C4-2B (cell line): Measurements from ENCODE around the gene AGR3.

Experiments used
- H3K27ac ChIP-seq: fragments of 450-650 bp; 2 replicates; pipeline ENCODE4 v1.5.1; 2017
- CTCF ChIP-seq: fragments of 450-650 bp; conservative IDR thresholded peaks from 2 replicates; pipeline ENCODE4 v1.5.1; 2017; ENCODE audit warnings: mild to moderate bottlenecking
- ZFX ChIP-seq: fragments of 450-650 bp; IDR thresholded peaks from 2 replicates; pipeline ENCODE4 v1.6.1; 2017

The AGR3 gene

DNA sequence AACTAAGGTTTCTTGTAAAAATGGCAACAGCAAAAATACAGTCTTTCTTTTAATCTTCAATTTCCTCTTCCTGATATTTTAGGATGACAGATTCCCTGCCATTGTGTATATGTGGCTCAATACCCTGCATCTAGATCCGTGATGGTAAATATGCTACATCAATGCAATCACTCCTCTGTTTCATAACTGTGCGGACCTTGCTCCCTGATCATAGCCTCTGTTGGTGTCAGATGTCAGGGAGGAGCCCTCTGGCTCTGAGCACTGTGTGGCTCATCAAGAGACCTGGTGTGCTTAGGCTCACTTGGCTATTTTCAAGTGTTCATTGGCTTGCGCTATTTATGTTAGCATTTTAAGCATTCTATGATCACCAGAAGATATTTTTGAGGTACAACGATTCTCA lies 33.0 kb upstream of the AGR3 start:
- TF ChIP-seq ZFX = no peak
- TF ChIP-seq CTCF = no peak
- H3K27ac ChIP-seq = no peak overlapping the region

- no peak overlapping the region for H3K27ac ChIP-seq
- TF ChIP-seq CTCF (no peak), ZFX (no peak)
Measured at GRCh38 chr7:16913643-16914042, 31.9 kb upstream of the AGR3 start.

DNA sequence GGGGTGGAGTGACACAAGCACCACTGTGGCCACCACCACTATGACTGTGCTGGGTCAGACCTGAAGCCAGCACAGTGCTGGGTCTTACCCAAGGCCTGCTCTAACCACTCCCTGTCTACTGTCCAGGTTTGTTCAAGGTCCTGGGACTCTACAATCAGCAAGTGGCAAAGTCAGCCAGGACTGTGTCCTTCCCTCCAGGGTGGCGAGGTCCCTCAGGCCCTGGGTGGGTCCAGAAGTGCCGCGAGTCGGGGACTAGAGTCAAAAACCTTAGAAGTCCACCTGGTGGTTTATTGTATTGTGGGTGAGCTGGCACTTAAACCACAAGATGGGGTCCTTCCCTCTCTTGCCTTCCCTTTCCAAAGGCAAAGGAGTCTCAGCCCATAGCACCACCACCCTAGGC lies 30.8 kb upstream of the AGR3 start:
- no peak overlapping the region for H3K27ac ChIP-seq
- TF ChIP-seq CTCF (no peak), ZFX (no peak)

DNA sequence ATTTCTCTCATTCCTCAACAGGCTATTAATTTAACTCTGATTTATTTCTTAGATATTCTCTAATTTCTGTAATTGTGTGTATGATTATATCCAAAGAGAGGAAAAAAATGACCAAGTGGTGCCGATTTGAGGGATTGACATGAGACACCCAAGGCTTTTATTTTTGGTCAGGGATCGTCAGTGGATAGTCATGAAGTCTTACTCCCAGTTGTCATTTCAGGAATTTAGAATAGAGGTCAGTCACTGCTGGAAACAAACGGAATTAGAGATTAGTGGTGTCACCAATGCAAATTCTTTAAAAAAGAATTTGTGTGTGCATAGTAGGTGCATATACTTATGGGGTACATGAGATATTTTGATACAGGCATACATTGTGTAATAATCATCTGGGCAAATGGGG lies 26.8 kb upstream of the AGR3 start:
- TF ChIP-seq ZFX (no peak), CTCF (no peak)
- no peak overlapping the region for H3K27ac ChIP-seq

GRCh38 chr7:16905300-16906044 lies 23.7 kb upstream of the AGR3 start:
- H3K27ac ChIP-seq = no peak overlapping the region

DNA sequence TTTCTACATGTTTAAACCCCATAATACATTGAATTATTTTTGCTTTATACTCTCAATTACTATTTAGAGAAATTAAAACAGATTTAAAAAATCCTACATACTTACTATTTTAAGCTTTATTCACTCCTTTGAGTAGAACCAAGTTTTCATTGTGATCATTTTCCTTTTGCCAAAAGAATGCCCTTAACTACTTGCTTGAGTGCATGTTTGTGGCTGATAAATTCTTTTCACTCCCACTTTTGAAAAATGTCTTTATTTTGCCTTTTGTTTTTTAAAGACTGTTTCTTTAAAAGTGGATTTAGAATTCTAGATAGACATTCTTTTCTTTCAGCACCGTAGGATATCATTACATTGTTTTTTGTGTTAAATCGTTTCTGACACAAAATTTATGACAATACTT lies 22.3 kb upstream of the AGR3 start:
- TF ChIP-seq CTCF = no peak
- no peak for TF ChIP-seq ZFX
- H3K27ac ChIP-seq = no peak overlapping the region

More at GRCh38 chr7:16905300-16906044, 23.7 kb upstream of the AGR3 start:
- TF ChIP-seq CTCF (no peak), ZFX (no peak)

DNA sequence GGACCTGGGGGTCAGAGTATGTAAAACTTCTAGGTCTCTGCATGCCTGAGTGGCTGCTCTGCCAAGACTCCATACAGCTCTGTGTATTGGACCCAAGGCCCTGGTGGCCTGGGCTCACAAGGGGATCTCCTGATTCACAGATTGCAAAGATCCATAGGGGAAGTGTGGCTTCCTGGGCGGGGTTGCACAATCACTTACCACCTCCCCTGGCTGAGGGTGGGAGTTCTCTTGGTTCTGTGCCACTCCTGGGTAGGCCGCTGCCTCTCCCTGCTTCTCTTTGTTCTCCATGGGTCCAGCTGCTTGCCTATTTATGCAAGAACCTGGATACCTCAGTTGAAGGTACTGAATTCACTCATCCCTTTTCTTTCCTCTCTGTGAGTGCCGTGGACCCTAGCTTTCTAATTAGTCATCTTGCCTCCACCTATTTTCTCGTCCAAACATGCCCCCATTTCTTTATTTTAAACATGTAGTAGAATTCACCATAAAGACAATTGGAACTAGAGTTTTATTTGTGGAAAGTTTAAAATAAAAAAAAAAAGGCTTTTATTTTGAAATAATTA lies 18.5 kb upstream of the AGR3 start:
- H3K27ac ChIP-seq = no peak overlapping the region

More for the DNA sequence above, 18.5 kb upstream of the AGR3 start:
- no peak for TF ChIP-seq CTCF
- TF ChIP-seq ZFX = no peak
